GM23248 (cell line): ENCODE results near the gene FADD. TPM values are rescaled to one million over a fixed set of nuclear protein-coding genes. Genes with fewer than 3 reads are reported as not detected.

ENCODE experiments used
- DNase-seq: peaks from one replicate; pipeline ENCODE4 v3.0.0-alpha.2; 2015
- H2AFZ ChIP-seq: fragments of 200-600 bp; sonication (generic); 2 replicates; pipeline ENCODE4 v1.6.1; 2016; ENCODE audit warnings: antibody characterized with exemption
- H3F3A ChIP-seq: fragments of 200-600 bp; sonication (generic); 2 replicates; pipeline ENCODE4 v1.6.1; 2016; ENCODE audit warnings: mild to moderate bottlenecking, antibody characterized with exemption, mixed run types; ENCODE audit not compliant: insufficient read depth
- H3K27ac ChIP-seq: fragments of 200-600 bp; sonication (generic); 2 replicates; pipeline ENCODE4 v1.5.1; 2016; ENCODE audit warnings: mild to moderate bottlenecking
- H3K27me3 ChIP-seq: fragments of 200-600 bp; sonication (generic); replicated peaks from 2 replicates; pipeline ENCODE4 v1.6.1; 2016; ENCODE audit warnings: mild to moderate bottlenecking; ENCODE audit not compliant: insufficient read depth
- H3K36me3 ChIP-seq: fragments of 200-600 bp; sonication (generic); 2 replicates; pipeline ENCODE4 v1.6.1; 2016; ENCODE audit warnings: low read depth, mild to moderate bottlenecking
- H3K4me1 ChIP-seq: fragments of 200-600 bp; sonication (generic); 2 replicates; pipeline ENCODE4 v1.6.1; 2016; ENCODE audit warnings: mild to moderate bottlenecking; ENCODE audit not compliant: insufficient read depth
- H3K4me2 ChIP-seq: fragments of 200-600 bp; sonication (generic); one replicate; pipeline ENCODE4 v1.6.1; 2016; ENCODE audit warnings: mild to moderate bottlenecking; ENCODE audit not compliant: unreplicated experiment
- H3K4me3 ChIP-seq: fragments of 200-600 bp; sonication (generic); 2 replicates; pipeline ENCODE4 v1.5.1; 2016; ENCODE audit warnings: mild to moderate bottlenecking
- H3K79me2 ChIP-seq: fragments of 200-600 bp; sonication (generic); 2 replicates; pipeline ENCODE4 v1.6.1; 2016; ENCODE audit warnings: mild to moderate bottlenecking; ENCODE audit not compliant: insufficient read depth
- H3K9ac ChIP-seq: fragments of 200-600 bp; sonication (generic); 2 replicates; pipeline ENCODE4 v1.6.1; 2016; ENCODE audit warnings: mild to moderate bottlenecking
- H3K9me2 ChIP-seq: fragments of 200-600 bp; sonication (generic); 2 replicates; pipeline ENCODE4 v1.6.1; 2016; ENCODE audit warnings: mixed run types, mild to moderate bottlenecking, moderate library complexity; ENCODE audit not compliant: insufficient read depth
- H3K9me3 ChIP-seq: fragments of 200-600 bp; sonication (generic); one replicate; pipeline ENCODE4 v1.6.1; 2017; ENCODE audit warnings: low read depth
- H4K20me1 ChIP-seq: fragments of 200-600 bp; sonication (generic); 2 replicates; pipeline ENCODE4 v1.6.0; 2016; ENCODE audit not compliant: insufficient read depth
- EZH2 ChIP-seq: fragments of 200-600 bp; sonication (generic); IDR thresholded peaks from 2 replicates; pipeline ENCODE4 v1.6.1; 2018; ENCODE audit warnings: antibody characterized with exemption, mild to moderate bottlenecking; ENCODE audit not compliant: insufficient read depth, poor library complexity, severe bottlenecking
- EZH2phosphoT487 ChIP-seq: fragments of 200-600 bp; sonication (generic); IDR thresholded peaks from 2 replicates; pipeline ENCODE4 v1.6.1; 2018; ENCODE audit warnings: antibody characterized with exemption, moderate library complexity, mild to moderate bottlenecking, low read depth; ENCODE audit not compliant: insufficient read depth
- WGBS, 2 experiments: methylation state at CpG; one replicate each; pipeline ENCODE4 v1.1.6; 2015 to 2017; ENCODE audit warnings: low lambda C conversion rate in 2 of 2, low coverage in 1 of 2; ENCODE audit errors: missing lambda C conversion rate in 2 of 2; 5-methylcytosine and 5-hydroxymethylcytosine counted together
- in situ Hi-C: fragments of 300-500 bp; cut with MboI; formaldehyde crosslinking; loops from 2 replicates; pipeline ENCODE4 v1.15.0; 2020
- polyA plus RNA-seq: library from polyadenylated mRNA; unstranded; fragments of >200 nt; fragmentation: Nextera tagmentation; extraction: Ambion mirVana; gene quantifications from 2 replicates; pipeline ENCODE4 v1.2.1, GENCODE V29; 2016
- total RNA-seq: library from RNA; depleted of rRNA; stranded (reverse); fragments of >200 nt; shearing (Covaris generic); gene quantifications from 2 replicates; pipeline ENCODE4 v1.2.3, GENCODE V29; 2014

Gene FADD
- total and polyA plus RNA-seq, 2 experiments from 2014 or later, result 32.0 to 38.3 TPM

- no peaks in the 10 kb centered on the region for H3K79me2 ChIP-seq
- no peaks in the 10 kb centered on the region for H3K4me1 ChIP-seq
- H3K9ac ChIP-seq, result no peak overlapping the region
- no peaks in the 10 kb centered on the region for H3K9me2 ChIP-seq
- H3K4me3 ChIP-seq, result no peak overlapping the region
- WGBS, 2 experiments, result 49 to 55% methylated on average over 9 of the region's 9 CpGs
- H3K9me3 ChIP-seq, result no peaks in the 10 kb centered on the region
- TF ChIP-seq EZH2phosphoT487 (no peak), EZH2 (no peak)
- no peak overlapping the region for H2AFZ ChIP-seq
- DNase-seq, result no peak
- H3K36me3 ChIP-seq, result no peaks in the 10 kb centered on the region
- peaks cover 40% of the 10 kb centered on the region for H3K27me3 ChIP-seq
- in situ Hi-C loops, result no loop called here
- no peaks in the 10 kb centered on the region for H3F3A ChIP-seq
- H4K20me1 ChIP-seq, result no peaks in the 10 kb centered on the region
- H3K4me2 ChIP-seq, result no peak overlapping the region
- H3K27ac ChIP-seq, result no peak overlapping the region
Observed at GRCh38 chr11:70167120-70167519, 36.0 kb upstream of the FADD start.

DNA sequence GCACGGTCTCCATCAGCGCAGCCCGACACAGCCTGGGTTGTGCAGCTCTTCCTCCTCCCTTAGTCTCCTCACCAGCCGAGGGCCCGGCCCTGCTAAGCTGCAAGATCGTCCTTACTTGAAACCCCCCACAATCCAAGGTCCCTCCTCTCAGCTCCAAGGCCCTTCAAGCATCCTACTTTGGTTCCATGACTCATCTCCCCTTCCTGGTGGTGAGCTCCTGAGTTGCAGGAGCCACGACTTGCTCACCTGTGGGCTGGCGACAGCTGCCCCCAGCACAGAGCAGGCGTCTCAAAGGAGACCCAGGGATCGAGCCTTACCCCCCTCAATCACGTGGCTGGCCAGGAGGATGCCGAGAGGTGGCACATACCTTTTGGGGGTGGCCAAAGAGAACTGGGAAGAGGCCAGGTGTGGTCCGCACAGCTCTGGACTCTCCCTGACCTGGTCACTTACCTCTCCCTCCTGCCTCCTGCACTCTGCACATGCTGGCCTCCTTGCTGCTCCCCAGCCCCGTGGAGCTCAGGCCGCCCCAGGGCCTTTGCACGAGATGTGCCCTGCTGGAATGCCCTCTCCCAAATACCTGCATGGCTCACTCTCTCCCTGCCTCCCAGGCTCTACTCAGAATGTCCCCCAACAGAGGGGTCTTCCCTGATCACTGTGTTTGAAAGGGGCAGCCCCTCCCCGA is 35.2 kb upstream of the FADD start:
- no peaks in the 10 kb centered on the region for H3F3A ChIP-seq
- H3K27me3 ChIP-seq, result peaks cover 46% of the 10 kb centered on the region
- H3K36me3 ChIP-seq, result no peaks in the 10 kb centered on the region
- H3K4me3 ChIP-seq, result no peak overlapping the region
- no peak for TF ChIP-seq EZH2
- no peak for TF ChIP-seq EZH2phosphoT487
- no peak overlapping the region for H3K4me2 ChIP-seq
- no peaks in the 10 kb centered on the region for H3K79me2 ChIP-seq
- in situ Hi-C loops, result no loop called here
- H3K4me1 ChIP-seq, result no peaks in the 10 kb centered on the region
- H3K9me3 ChIP-seq, result no peaks in the 10 kb centered on the region
- WGBS, 2 experiments, result 65 to 71% methylated on average over 17 of the region's 17 CpGs
- H4K20me1 ChIP-seq, result no peaks in the 10 kb centered on the region
- no peak overlapping the region for H3K9ac ChIP-seq
- no peaks in the 10 kb centered on the region for H3K9me2 ChIP-seq
- DNase-seq, result no peak
- H2AFZ ChIP-seq, result no peak overlapping the region
- H3K27ac ChIP-seq, result no peak overlapping the region

DNA sequence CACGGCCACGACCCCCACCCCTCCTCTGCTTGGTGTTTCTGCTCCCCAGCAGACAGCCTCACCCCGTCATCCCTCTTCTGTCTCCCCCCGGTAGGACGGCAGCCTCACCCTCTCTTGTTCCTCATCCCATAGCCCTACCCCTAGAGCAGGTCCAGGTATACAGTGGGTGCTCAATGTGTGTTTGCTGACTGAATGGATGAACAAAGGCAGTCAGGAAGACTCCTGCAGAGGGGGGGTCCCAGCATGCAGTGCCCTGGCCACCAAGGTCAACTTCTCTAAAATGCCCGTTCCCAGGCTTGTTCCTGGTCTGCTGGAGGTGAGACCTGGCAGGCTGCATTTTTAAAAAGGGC is 34.7 kb upstream of the FADD start:
- H3K4me1 ChIP-seq, result no peaks in the 10 kb centered on the region
- H3K4me2 ChIP-seq, result no peak overlapping the region
- TF ChIP-seq EZH2, result no peak
- TF ChIP-seq EZH2phosphoT487, result no peak
- DNase-seq, result no peak
- H4K20me1 ChIP-seq, result no peaks in the 10 kb centered on the region
- H3K4me3 ChIP-seq, result no peak overlapping the region
- H3K9ac ChIP-seq, result no peak overlapping the region
- no peaks in the 10 kb centered on the region for H3K9me3 ChIP-seq
- H3F3A ChIP-seq, result no peaks in the 10 kb centered on the region
- H3K27me3 ChIP-seq, result peaks cover 42% of the 10 kb centered on the region; the same call in 1 of the 2 replicates
- no peaks in the 10 kb centered on the region for H3K36me3 ChIP-seq
- H2AFZ ChIP-seq, result no peak overlapping the region
- WGBS, 2 experiments, result 65 to 71% methylated on average over 6 of the region's 6 CpGs
- H3K79me2 ChIP-seq, result no peaks in the 10 kb centered on the region
- H3K9me2 ChIP-seq, result no peaks in the 10 kb centered on the region
- no peak overlapping the region for H3K27ac ChIP-seq
- in situ Hi-C loops, result no loop called here

GRCh38 chr11:70169127-70169526 is 34.0 kb upstream of the FADD start:
- no peaks in the 10 kb centered on the region for H4K20me1 ChIP-seq
- in situ Hi-C loops, result no loop called here
- no peaks in the 10 kb centered on the region for H3F3A ChIP-seq
- DNase-seq, result no peak
- no peak overlapping the region for H3K9ac ChIP-seq
- no peaks in the 10 kb centered on the region for H3K9me2 ChIP-seq
- H3K27me3 ChIP-seq, result peaks cover 34% of the 10 kb centered on the region; the same call in 1 of the 2 replicates
- H3K79me2 ChIP-seq, result no peaks in the 10 kb centered on the region
- H3K27ac ChIP-seq, result no peak overlapping the region
- no peak overlapping the region for H2AFZ ChIP-seq
- H3K36me3 ChIP-seq, result no peaks in the 10 kb centered on the region
- TF ChIP-seq EZH2phosphoT487 (no peak), EZH2 (no peak)
- no peaks in the 10 kb centered on the region for H3K4me1 ChIP-seq
- H3K9me3 ChIP-seq, result no peaks in the 10 kb centered on the region
- H3K4me2 ChIP-seq, result no peak overlapping the region
- WGBS, 2 experiments, result 21 to 24% methylated on average over 10 to 11 of the region's 11 CpGs
- H3K4me3 ChIP-seq, result no peak overlapping the region
